PC-3 (cell line): ENCODE data around the gene ADM2. TPM values are rescaled to one million over a fixed set of nuclear protein-coding genes. Genes with fewer than 3 reads are reported as not detected.

ENCODE experiments used
- ATAC-seq: fragments of 200-7000 bp; cut with Tn5 transposase; 2 replicates; pipeline ENCODE4 v1.9.1; 2020; ENCODE audit warnings: mild to moderate bottlenecking, moderate library complexity
- BruUV-seq: library from RNA; stranded (reverse); fragments of 400-500 nt; replicated peaks from 2 replicates; lab custom pipeline; 2021; lab: Mats Ljungman, UMichigan
- CTCF ChIA-PET: fragments of 300-600 bp; sonication (Branson Sonifier 250); formaldehyde crosslinking; loops from one replicate; lab custom pipeline; 2022; ENCODE audit warnings: antibody characterized with exemption; lab: Charles Lee
- POLR2A ChIA-PET: fragments of 300-600 bp; sonication (Branson Sonifier 250); formaldehyde crosslinking; loops from one replicate; lab custom pipeline; 2022; ENCODE audit warnings: antibody characterized with exemption; ENCODE audit not compliant: unreplicated experiment; lab: Charles Lee
- DNase-seq: peaks from one replicate; pipeline ENCODE4 v3.0.0-alpha.2; 2015
- H2AFZ ChIP-seq: fragments of 300-600 bp; sonication (generic); 2 replicates; pipeline ENCODE4 v1.6.0; 2016; ENCODE audit warnings: antibody characterized with exemption, low read length
- H3F3A ChIP-seq: fragments of 300-600 bp; sonication (generic); one replicate; pipeline ENCODE4 v1.6.0; 2017; ENCODE audit warnings: antibody characterized with exemption, low read length, control low read depth, mild to moderate bottlenecking; ENCODE audit not compliant: unreplicated experiment
- H3K27ac ChIP-seq: fragments of 300-600 bp; sonication (generic); 2 replicates; pipeline ENCODE4 v1.5.1; 2016; ENCODE audit warnings: mild to moderate bottlenecking, low read length
- H3K27me3 ChIP-seq: fragments of 300-600 bp; sonication (generic); 2 replicates; pipeline ENCODE4 v1.6.1; 2016; ENCODE audit warnings: low read length, mixed read lengths
- H3K36me3 ChIP-seq: fragments of 300-600 bp; sonication (generic); 2 replicates; pipeline ENCODE4 v1.6.1; 2016; ENCODE audit warnings: low read depth, mixed run types, low read length, mixed read lengths
- H3K4me1 ChIP-seq: fragments of 300-600 bp; sonication (generic); 2 replicates; pipeline ENCODE4 v1.5.1; 2016; ENCODE audit warnings: low read length; ENCODE audit not compliant: insufficient read depth
- H3K4me2 ChIP-seq: fragments of 300-600 bp; sonication (generic); 2 replicates; pipeline ENCODE4 v1.6.0; 2016; ENCODE audit warnings: low read length
- H3K4me3 ChIP-seq: fragments of 300-600 bp; sonication (generic); 2 replicates; pipeline ENCODE4 v1.5.1; 2016; ENCODE audit warnings: mild to moderate bottlenecking, low read length, mixed read lengths
- H3K79me2 ChIP-seq: fragments of 300-600 bp; sonication (generic); 2 replicates; pipeline ENCODE4 v1.6.1; 2017; ENCODE audit warnings: low read length, mixed read lengths
- H3K9ac ChIP-seq: fragments of 300-600 bp; sonication (generic); 2 replicates; pipeline ENCODE4 v1.6.0; 2016; ENCODE audit warnings: mild to moderate bottlenecking, low read length
- H3K9me2 ChIP-seq: fragments of 300-600 bp; sonication (generic); replicated peaks from 2 replicates; pipeline ENCODE4 v1.6.1; 2016; ENCODE audit warnings: mixed run types, low read length, mixed read lengths
- H3K9me3 ChIP-seq: fragments of 300-600 bp; sonication (generic); 2 replicates; pipeline ENCODE4 v1.6.1; 2016; ENCODE audit warnings: low read length, mixed read lengths
- H4K20me1 ChIP-seq: fragments of 300-600 bp; sonication (generic); 2 replicates; pipeline ENCODE4 v1.6.1; 2016; ENCODE audit warnings: low read length, mixed read lengths
- EZH2 ChIP-seq: fragments of 300-600 bp; sonication (generic); IDR thresholded peaks from one replicate; pipeline ENCODE4 v1.6.1; 2017; ENCODE audit warnings: antibody characterized with exemption, mild to moderate bottlenecking, low read length; ENCODE audit not compliant: unreplicated experiment
- EZH2phosphoT487 ChIP-seq: fragments of 300-600 bp; sonication (generic); IDR thresholded peaks from 2 replicates; pipeline ENCODE4 v1.6.1; 2018; ENCODE audit warnings: mild to moderate bottlenecking, antibody characterized with exemption, low read length, borderline replicate concordance
- intact Hi-C: fragments of 100-400 bp; cut with micrococcal nuclease; formaldehyde crosslinking; loops from 2 replicates; pipeline ENCODE4 v1.9.0; 2023
- total RNA-seq: library from RNA; depleted of rRNA; stranded (reverse); fragments of >200 nt; gene quantifications from 2 replicates; pipeline ENCODE4 v1.2.3, GENCODE V29; 2014
- TF ChIP-seq, protein P1 (sequence below): fragments of 300-600 bp; sonication (generic); conservative IDR thresholded peaks from 2 replicates; pipeline ENCODE4 v1.5.1; 2017; ENCODE audit warnings: antibody characterized with exemption, low read depth, mild to moderate bottlenecking, low read length

Gene ADM2
- total RNA-seq, 1 experiment from 2014 or later, result 1.8 TPM

DNA sequence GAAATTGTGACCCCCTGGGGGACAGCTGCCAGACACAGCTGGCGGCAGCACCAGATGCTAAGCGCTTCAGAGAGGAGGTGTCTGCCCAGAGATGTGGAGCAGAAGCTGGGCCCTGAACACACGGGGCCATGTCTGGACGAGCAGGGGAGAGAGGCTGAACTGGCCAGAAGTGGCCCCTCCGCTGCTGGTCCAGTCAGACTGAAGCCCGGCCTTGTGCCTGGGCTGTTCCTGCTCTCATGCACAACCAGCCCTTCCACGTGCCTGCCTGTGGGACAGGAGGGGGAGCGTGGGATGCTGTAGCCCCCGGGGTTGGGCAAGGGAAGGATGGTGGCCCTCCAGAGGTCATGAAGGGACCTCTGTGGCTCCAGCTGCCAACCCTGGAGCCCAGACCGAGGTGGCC, 1.8 kb downstream of the ADM2 start:
- Histone ChIP-seq H3K9me2 (no peaks in the 10 kb centered on the region), H3K36me3 (no peaks in the 10 kb centered on the region), H3K27ac (no peak overlapping the region), H3K4me3 (no peak overlapping the region), H3K4me1 (no peaks in the 10 kb centered on the region), H3K27me3 (no peaks in the 10 kb centered on the region), H3F3A (no peaks in the 10 kb centered on the region), H2AFZ (no peak overlapping the region), H4K20me1 (no peaks in the 10 kb centered on the region), H3K9me3 (no peaks in the 10 kb centered on the region), H3K9ac (no peak overlapping the region), H3K4me2 (no peak overlapping the region), H3K79me2 (no peaks in the 10 kb centered on the region)
- ChIA-PET CTCF (no interaction called here), POLR2A (no interaction called here)
- ATAC-seq, result no peak
- intact Hi-C loops, result no loop called here
- TF ChIP-seq, protein P1, sequence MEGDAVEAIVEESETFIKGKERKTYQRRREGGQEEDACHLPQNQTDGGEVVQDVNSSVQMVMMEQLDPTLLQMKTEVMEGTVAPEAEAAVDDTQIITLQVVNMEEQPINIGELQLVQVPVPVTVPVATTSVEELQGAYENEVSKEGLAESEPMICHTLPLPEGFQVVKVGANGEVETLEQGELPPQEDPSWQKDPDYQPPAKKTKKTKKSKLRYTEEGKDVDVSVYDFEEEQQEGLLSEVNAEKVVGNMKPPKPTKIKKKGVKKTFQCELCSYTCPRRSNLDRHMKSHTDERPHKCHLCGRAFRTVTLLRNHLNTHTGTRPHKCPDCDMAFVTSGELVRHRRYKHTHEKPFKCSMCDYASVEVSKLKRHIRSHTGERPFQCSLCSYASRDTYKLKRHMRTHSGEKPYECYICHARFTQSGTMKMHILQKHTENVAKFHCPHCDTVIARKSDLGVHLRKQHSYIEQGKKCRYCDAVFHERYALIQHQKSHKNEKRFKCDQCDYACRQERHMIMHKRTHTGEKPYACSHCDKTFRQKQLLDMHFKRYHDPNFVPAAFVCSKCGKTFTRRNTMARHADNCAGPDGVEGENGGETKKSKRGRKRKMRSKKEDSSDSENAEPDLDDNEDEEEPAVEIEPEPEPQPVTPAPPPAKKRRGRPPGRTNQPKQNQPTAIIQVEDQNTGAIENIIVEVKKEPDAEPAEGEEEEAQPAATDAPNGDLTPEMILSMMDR, result no peak
- TF ChIP-seq EZH2 (no peak), EZH2phosphoT487 (no peak)
- BruUV-seq, result TSS peak; percentile 22
- no peak for DNase-seq

GRCh38 chr22:50483556-50483955, 2.2 kb downstream of the ADM2 start:
- H3K4me2 ChIP-seq, result no peak overlapping the region
- intact Hi-C loops, result no loop called here
- no peaks in the 10 kb centered on the region for H3K9me2 ChIP-seq
- no peak for TF ChIP-seq EZH2phosphoT487
- TF ChIP-seq, protein P1, result no peak
- TF ChIP-seq EZH2, result no peak
- ChIA-PET POLR2A (no interaction called here), CTCF (no interaction called here)
- H2AFZ ChIP-seq, result no peak overlapping the region
- H3K9me3 ChIP-seq, result no peaks in the 10 kb centered on the region
- BruUV-seq, result no TSS peak
- no peak overlapping the region for H3K27ac ChIP-seq
- no peaks in the 10 kb centered on the region for H4K20me1 ChIP-seq
- H3K79me2 ChIP-seq, result no peaks in the 10 kb centered on the region
- no peak overlapping the region for H3K4me3 ChIP-seq
- no peaks in the 10 kb centered on the region for H3F3A ChIP-seq
- no peaks in the 10 kb centered on the region for H3K4me1 ChIP-seq
- H3K9ac ChIP-seq, result no peak overlapping the region
- DNase-seq, result no peak
- no peaks in the 10 kb centered on the region for H3K36me3 ChIP-seq
- ATAC-seq, result no peak
- H3K27me3 ChIP-seq, result no peaks in the 10 kb centered on the region

DNA sequence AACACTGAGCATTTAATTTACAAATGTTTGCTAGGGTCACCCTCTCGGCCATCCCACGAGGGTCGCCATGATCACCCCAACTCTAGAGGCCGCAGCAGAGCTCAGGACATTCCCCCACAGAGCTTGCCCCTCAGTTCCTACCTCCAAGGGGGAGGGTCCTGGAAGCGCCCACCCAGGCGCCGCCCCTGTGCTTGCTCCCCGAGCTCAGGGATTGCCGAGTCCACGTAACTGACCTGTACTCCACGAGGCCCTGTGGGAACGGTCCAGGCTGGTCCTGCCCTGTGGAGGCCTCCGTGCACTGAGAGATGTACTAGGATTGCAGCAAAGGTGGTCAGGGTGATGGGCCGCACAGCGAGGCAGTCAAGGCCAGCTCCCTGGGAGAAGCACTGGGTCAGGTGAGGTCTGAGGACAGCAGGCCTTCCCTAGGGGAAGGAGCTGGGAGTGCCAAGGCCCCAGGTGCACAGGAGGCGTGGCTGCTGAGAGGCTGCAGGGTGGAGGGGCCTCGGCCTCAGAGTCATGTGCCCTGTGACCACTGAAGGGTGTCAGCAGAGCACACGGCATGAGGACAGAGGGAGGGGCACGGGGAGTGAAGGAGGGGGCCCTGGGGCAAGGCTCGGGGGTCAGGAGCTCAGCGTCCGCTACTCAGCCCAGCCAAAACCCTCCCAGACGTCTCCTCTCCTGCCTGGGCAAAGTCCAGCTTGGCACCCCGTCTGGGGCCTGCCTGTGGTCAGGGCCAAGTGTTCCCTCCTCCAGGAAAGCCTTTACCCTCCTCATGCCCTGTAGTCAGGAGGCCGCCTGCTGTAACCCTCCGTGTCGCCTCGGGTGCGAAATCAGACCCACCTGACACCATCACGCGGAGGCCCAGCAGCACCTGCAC, 2.9 kb downstream of the ADM2 start:
- ATAC-seq, result no peak

More for the DNA sequence above, 2.9 kb downstream of the ADM2 start:
- Histone ChIP-seq H3K79me2 (no peaks in the 10 kb centered on the region), H4K20me1 (no peaks in the 10 kb centered on the region), H3F3A (no peaks in the 10 kb centered on the region), H3K9ac (no peak overlapping the region), H3K9me2 (no peaks in the 10 kb centered on the region), H3K4me3 (no peak overlapping the region), H3K4me2 (no peak overlapping the region), H3K9me3 (no peaks in the 10 kb centered on the region), H3K36me3 (no peaks in the 10 kb centered on the region), H3K4me1 (no peaks in the 10 kb centered on the region), H3K27ac (no peak overlapping the region), H2AFZ (no peak overlapping the region), H3K27me3 (no peaks in the 10 kb centered on the region)
- no peak for DNase-seq
- ChIA-PET POLR2A (no interaction called here), CTCF (interaction anchor here (0.6 to 0.7 kb wide), 2 partner anchors 42 to 85 kb away, joined by 3 to 8 read pairs; no protein-coding TSS in a partner anchor)
- no TSS peak for BruUV-seq
- intact Hi-C loops, result no loop called here
- TF ChIP-seq EZH2, result no peak
- TF ChIP-seq EZH2phosphoT487, result no peak
- TF ChIP-seq, protein P1, result no peak
